Esophagus squamous epithelium (tissue), 5 donors: ENCODE results near the gene DEFB114. TPM values are rescaled to one million over a fixed set of nuclear protein-coding genes. Genes with fewer than 3 reads are reported as not detected.
A peak's percentile ranks its signal among the peaks of the same experiment; 100 is the strongest.

Experiments
- DNase-seq: peaks from one replicate; lab custom pipeline; 2025; lab: John Stamatoyannopoulos, UW
- H3K27ac ChIP-seq, 4 donors: fragments of 200-600 bp; sonication (generic); one replicate each; pipeline ENCODE4 v1.5.1; 2016 to 2019; ENCODE audit warnings: mild to moderate bottlenecking in 1 of 4
- H3K27me3 ChIP-seq, 4 donors: fragments of 200-600 bp; sonication (generic); 1 replicate in 3 of 4; 2 replicates in 1 of 4; pipeline versions ENCODE4 v1.5.1 to v1.6.0; 2017 to 2021; ENCODE audit warnings: antibody characterized with exemption in 1 of 4
- H3K36me3 ChIP-seq, 3 donors: fragments of 200-600 bp; sonication (generic); one replicate each; pipeline ENCODE4 v1.5.1; 2016 to 2019
- H3K4me1 ChIP-seq, 3 donors: fragments of 200-600 bp; sonication (generic); one replicate each; pipeline ENCODE4 v1.5.1; 2017 to 2019
- H3K4me3 ChIP-seq, 4 donors: fragments of 200-600 bp; sonication (generic); 1 replicate in 3 of 4; 2 replicates in 1 of 4; pipeline ENCODE4 v1.5.1; 2016 to 2019; ENCODE audit warnings: mild to moderate bottlenecking in 2 of 4, moderate library complexity in 1 of 4
- H3K9me3 ChIP-seq, 3 donors: fragments of 200-600 bp; sonication (generic); one replicate each; pipeline ENCODE4 v1.5.1; 2016 to 2019
- CTCF ChIP-seq, 6 experiments: fragments of 450-650 bp in 4 of 6; fragments of 200-600 bp in 2 of 6; sonication (generic) in 2 of 6; IDR thresholded peaks; one replicate each; pipeline ENCODE4 v1.5.1; 2016 to 2019; ENCODE audit warnings: antibody characterized with exemption in 6 of 6, mild to moderate bottlenecking in 4 of 6, moderate library complexity in 4 of 6
- POLR2A ChIP-seq, 4 donors: fragments of 450-650 bp; IDR thresholded peaks; one replicate each; pipeline ENCODE4 v1.6.1; 2017; ENCODE audit warnings: antibody characterized with exemption in 4 of 4, mild to moderate bottlenecking in 4 of 4, moderate library complexity in 3 of 4
- WGBS, 2 donors: methylation state at CpG; one replicate each; pipeline ENCODE4 v1.1.5; 2018; 5-methylcytosine and 5-hydroxymethylcytosine counted together
- intact Hi-C: fragments of 100-400 bp; cut with DNase I; formaldehyde crosslinking; loops from one replicate; pipeline ENCODE4 v1.15.0; 2022
- total RNA-seq, 4 donors: library from RNA; depleted of rRNA; stranded (reverse); fragments of >200 nt; gene quantifications; one replicate each; pipeline ENCODE4 v1.1.0, GENCODE V29; 2016
- donor health status: DM: yes; HTN: yes; CAD: no.

The DEFB114 gene
- total RNA-seq, 4 donors from 2014 or later: not detected

GRCh38 chr6:49986551-49986950 is 22.6 kb upstream of the DEFB114 start:
- Histone ChIP-seq H3K4me1 (no peaks in the 10 kb centered on the region), H3K9me3 (no peaks in the 10 kb centered on the region), H3K4me3 (no peak overlapping the region), H3K36me3 (no peaks in the 10 kb centered on the region), H3K27ac (no peak overlapping the region), H3K27me3 (no peaks in the 10 kb centered on the region)
- TF ChIP-seq POLR2A (IDR thresholded peaks at IDR 0.05) (no peak), CTCF (IDR thresholded peaks at IDR 0.05) (no peak)
- DNase-seq: no peak
- intact Hi-C loops: no loop called here
- 30 to 41% methylated on average over 1 of the region's 1 CpG for WGBS, 2 donors

- no peaks in the 10 kb centered on the region for H3K9me3 ChIP-seq
- H3K27me3 ChIP-seq: no peaks in the 10 kb centered on the region
- no peak overlapping the region for H3K27ac ChIP-seq
- H3K36me3 ChIP-seq: no peaks in the 10 kb centered on the region
- intact Hi-C loops: no loop called here
- TF ChIP-seq CTCF (IDR thresholded peaks at IDR 0.05): no peak
- TF ChIP-seq POLR2A (IDR thresholded peaks at IDR 0.05): no peak
- DNase-seq: no peak
- no peak overlapping the region for H3K4me3 ChIP-seq
- WGBS, 2 donors: 87 to 95% methylated on average over 2 of the region's 2 CpGs
- no peaks in the 10 kb centered on the region for H3K4me1 ChIP-seq
Observed at GRCh38 chr6:49982046-49982445, 18.1 kb upstream of the DEFB114 start.

DNA sequence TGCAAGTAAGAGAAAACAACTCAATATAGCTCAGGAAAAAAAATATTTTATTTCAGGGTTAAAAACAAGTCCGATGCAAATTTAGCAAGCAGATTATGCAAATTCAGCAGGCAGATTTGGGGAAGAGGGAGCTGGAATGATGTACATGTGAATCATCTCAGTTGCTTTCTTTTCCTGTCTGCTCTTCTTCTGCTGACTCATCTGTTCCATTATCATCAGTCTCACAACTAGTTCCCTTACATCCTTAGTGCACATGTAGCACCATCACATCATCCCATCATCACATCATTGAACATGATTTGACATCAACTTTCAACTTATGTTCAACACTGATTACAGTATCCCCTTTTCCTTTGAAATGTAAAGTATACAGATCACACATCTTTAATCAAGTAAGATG is 16.9 kb upstream of the DEFB114 start:
- no peaks in the 10 kb centered on the region for H3K4me1 ChIP-seq
- H3K36me3 ChIP-seq: no peaks in the 10 kb centered on the region
- WGBS, 2 donors: 34 to 58% methylated on average over 1 of the region's 1 CpG
- no peaks in the 10 kb centered on the region for H3K9me3 ChIP-seq
- no peak overlapping the region for H3K4me3 ChIP-seq
- DNase-seq: no peak
- no peak overlapping the region for H3K27ac ChIP-seq
- no peaks in the 10 kb centered on the region for H3K27me3 ChIP-seq
- no peak for TF ChIP-seq POLR2A (IDR thresholded peaks at IDR 0.05)
- TF ChIP-seq CTCF (IDR thresholded peaks at IDR 0.05): no peak
- intact Hi-C loops: no loop called here

DNA sequence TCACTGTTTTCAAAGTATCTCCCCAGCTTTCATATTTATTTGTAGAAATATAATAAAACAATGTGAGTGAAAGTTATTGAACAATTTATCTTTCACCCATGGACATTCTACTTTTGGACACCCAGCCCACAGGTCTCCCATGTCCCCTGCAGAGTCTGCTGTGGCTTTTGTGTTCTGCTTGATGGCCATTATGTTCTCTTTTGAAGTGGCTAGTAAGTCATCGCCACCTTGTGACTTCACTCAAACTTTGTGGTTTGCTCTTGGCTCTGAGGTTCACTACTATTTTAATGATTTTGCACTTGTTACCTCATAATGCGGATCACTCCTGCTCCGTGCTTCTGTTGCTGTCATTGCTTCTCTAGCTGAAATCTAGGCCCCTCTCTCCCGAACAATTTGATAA is 15.6 kb upstream of the DEFB114 start:
- 67 to 82% methylated on average over 4 of the region's 4 CpGs for WGBS, 2 donors
- intact Hi-C loops: no loop called here
- no peak overlapping the region for H3K27ac ChIP-seq
- H3K9me3 ChIP-seq: no peaks in the 10 kb centered on the region
- no peaks in the 10 kb centered on the region for H3K27me3 ChIP-seq
- H3K4me3 ChIP-seq: no peak overlapping the region
- H3K36me3 ChIP-seq: no peaks in the 10 kb centered on the region
- no peak for TF ChIP-seq POLR2A (IDR thresholded peaks at IDR 0.05)
- TF ChIP-seq CTCF (IDR thresholded peaks at IDR 0.05): no peak
- no peaks in the 10 kb centered on the region for H3K4me1 ChIP-seq
- no peak for DNase-seq

DNA sequence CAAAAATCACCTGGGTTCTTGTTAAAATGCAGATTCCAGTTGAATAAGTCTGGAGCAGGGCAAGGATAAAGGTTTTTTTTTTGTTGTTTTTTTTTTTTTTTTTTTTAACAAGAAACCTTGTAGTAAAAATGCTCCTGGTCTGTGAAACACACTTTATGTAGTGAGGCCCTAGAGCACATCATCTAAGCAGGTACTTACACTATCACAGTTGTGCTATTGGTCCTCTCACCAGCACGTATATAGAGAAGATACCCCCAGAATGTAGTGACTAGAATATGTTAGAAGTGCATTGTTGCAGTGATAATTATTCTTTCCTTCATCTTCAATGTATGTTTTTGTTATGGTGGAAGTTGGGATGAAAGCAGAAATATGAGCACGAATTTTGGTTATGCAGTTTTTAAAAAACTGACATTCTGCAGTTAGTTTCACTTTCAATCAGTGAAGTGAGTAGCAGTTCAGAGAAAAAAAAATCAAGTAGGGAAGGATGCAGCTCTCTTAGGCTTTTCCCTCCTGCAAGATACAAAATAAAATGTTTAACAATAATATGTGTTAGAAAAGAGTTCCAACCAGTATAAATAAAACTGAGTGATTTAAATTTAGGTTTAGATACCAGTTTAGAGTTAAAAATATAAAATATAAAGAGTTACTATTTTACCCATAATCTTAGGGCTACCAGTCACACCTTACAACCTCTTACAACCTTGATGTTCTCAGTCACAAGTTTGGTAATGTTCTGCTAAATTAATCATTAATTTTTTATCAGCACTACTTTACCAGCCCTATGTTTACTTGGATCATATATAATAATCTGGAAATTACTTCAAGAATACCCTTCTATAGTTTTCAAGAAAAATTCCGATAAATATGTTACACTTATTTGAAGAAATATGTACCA is 14.6 kb upstream of the DEFB114 start:
- TF ChIP-seq CTCF (IDR thresholded peaks at IDR 0.05) (no peak), POLR2A (IDR thresholded peaks at IDR 0.05) (no peak)
- H3K36me3 ChIP-seq: no peaks in the 10 kb centered on the region
- intact Hi-C loops: no loop called here
- no peaks in the 10 kb centered on the region for H3K27me3 ChIP-seq
- no peak for DNase-seq
- 30 to 36% methylated on average over 3 of the region's 3 CpGs for WGBS, 2 donors
- H3K9me3 ChIP-seq: no peaks in the 10 kb centered on the region
- no peak overlapping the region for H3K27ac ChIP-seq
- H3K4me1 ChIP-seq: no peaks in the 10 kb centered on the region
- peak overlapping the region in 2 of 4 donors; percentile 1 to 35 for H3K4me3 ChIP-seq
